Fibroblast of gingiva (primary cell): ENCODE data around the gene LAMC3.
"Not testable (repeated sequence)": the region's sequence is repeated elsewhere in the genome, so short reads cannot be mapped to it uniquely, and the experiment has no call there.

Source experiments
- DNase-seq: peaks from one replicate; pipeline ENCODE4 v3.0.0-alpha.2; 2011; ENCODE audit warnings: low read depth

Gene LAMC3

DNA sequence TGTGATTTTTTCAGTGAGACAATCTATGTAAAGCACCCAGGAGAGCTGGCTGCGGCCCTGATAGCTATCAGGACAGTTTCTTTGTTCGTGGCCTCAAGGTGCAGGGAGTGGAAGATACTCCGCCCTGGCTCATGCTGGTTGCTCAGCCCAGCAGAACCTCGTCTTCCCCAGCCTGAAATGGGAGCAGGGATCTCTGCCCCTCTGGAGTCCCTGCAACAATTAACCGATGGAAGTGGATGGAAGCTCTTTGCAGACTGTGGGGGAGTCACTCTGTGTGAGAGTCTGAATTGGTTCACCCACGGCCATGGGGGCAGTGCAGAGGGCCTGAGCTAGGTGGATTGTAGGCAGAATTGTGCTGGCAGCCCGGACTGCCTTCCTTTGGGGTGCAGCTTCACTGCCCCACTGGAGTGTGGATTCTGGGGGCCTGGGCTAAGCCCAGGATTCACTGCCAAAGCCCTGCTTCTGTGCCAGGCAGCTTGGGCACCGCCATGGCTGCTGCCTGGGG, 90.2 kb downstream of the LAMC3 start:
- DNase-seq, result no peak

DNA sequence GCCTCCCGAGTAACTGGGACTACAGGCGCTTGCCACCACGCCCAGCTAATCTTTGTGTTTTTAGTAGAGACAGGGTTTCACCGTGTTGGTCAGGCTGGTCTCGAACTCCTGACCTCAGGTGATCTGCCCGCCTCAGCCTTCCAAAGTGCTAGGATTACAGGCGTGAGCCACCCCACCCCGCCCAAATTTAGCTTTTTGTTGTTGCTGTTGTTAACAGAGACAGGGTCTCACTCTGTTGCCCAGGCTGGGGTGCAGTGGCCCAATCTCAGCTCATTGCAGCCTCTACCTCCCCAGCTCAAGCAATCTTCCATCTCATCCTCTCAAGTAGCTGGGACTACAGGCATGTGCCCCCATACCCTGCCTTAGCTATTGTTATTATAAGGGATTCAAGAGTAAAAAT, 90.9 kb downstream of the LAMC3 start:
- not testable (repeated sequence) for DNase-seq

DNA sequence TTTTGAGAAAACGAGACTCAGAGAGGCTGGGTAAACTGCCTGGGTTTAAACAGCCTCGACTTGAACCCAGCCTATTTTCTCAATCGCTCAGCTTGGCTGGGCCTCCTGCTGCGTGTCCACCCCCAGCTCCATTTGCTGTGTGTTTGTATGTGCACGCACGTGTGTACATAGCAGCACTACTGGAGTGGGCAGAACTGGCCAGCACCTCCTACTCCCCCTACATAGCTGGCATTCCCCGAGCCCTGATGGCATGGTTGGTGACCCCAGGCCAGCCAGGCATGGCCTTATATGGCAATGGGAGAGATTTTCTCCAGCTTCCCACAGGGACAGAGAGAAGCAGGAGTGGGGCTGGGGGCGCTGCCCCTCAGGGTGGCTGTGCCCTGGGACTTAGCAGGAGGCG, 91.5 kb downstream of the LAMC3 start:
- no peak for DNase-seq

DNA sequence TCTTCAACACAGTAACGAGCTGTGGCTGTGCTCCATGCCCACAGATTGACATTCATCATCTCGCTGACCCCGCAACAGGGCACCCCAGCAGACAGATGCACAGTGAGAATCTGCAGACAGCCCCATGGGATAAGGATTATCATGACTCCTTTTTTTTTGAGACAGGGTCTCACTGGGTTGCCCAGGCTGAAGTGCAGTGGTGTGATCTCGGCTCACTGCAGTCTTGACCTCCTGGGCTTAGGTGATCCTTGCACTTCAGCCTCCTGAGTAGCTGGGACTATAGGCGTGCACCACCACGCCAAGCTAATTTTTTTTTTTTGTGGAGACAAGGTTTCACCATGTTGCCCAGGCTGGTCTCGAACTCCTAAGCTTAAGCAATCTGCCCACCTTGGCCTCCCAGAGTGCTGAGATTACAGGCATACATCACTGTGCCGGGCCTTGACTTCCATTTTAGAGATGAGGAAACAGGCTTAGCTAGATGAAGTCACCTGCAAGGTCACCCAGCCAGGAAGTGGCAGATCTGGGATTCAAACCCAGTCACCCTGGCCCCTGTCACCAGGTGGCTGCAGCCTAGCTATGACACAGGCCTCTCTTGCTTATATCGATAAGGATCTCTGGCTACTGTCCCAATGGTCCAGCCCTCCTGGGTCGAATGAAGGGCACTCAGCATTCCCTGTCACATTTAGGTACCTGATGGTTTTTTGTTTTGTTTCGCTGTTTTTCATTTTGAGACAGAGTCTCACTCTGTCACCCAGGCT, 92.4 kb downstream of the LAMC3 start:
- DNase-seq, result no peak

DNA sequence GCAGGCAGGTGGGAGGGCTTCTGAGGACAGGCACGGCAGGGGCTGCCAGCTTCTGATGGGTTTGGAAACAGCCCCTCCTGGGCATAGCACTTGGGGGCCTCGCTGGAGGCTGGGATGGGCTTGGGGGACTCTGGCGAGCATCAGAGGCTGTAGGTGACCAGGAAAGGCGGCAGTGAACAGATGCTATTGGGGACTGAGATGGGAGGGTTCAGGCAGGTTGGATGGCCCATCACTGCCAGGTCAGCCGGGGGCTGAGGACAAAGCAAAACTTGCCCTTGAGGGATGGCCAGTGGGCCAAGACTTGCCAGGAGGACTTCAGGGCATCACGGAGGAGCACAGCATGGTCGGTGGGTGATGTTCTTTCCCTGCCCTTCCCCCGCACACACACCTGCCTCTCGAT, 94.0 kb downstream of the LAMC3 start:
- DNase-seq, result no peak

DNA sequence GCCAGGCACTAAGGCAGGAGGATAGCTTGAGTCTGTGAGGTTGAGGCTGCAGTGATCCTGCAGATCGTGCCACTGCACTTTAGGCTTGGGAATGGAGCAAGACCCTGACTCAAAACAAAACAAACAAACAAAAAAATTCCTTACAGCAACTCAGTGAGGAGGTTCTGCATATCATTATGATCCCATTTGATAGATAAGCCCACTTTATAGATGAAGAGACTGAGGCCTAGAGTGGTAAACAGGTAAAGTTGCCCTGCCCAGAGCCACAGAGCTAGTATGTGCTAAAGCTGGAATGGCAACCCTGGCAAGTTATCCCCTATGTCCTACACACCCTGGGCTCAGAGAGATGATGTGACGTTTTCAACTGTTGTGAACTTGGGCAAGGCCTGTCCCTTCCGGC, 94.6 kb downstream of the LAMC3 start:
- DNase-seq, result no peak

DNA sequence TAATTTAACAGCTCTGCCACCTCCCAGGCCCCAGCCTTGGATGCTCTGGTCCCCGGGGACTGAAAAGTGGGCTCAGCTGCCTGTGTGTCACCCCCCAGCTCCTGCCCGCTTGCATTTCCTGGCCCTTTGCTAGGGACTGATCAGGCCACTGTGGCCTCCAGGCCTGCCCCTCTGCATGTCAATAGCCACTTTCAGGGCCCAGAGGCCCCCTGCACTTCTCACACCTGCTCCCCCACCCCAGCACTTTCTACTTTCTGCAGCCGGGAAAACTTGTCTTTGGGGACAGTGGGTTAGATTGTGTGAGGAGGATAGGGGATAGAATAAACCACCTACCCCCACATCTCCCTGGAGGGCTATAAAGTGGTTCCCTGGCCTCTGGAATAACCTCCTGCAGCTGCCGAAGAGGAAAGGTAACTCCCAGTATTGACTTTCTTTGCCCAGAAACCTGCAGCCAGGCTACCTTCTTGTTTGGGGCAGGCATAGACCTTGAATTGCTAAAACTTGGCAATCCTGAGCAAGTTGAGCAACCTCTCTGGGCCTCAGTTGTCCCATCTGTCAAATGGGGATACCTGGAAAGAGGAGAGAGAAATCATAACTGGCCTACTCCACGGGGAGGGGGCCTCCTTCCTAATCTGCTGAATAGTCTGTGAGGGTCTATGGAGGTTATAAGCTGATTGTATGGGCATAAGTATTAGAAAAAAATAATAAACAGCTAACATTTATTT, 95.2 kb downstream of the LAMC3 start:
- DNase-seq, result no peak

DNA sequence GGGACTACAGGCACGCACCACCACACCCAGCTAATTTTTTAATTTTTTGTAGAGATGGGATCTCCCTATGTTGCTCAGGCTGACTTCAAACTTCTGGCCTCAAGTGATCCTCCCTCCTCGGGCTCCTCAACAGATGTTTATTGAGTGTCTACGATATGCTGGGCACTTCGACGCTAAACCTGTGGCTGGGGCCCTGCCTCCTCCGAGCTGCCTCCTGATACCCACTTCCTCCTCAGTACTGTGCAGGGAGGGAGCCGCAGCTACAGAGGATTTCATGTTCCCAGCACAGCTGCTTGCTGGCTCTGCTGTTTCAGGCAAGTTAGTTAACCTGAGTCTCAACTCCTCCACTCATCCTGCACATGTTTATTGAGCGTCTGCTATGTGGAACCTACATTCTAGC, 97.0 kb downstream of the LAMC3 start:
- no peak for DNase-seq

DNA sequence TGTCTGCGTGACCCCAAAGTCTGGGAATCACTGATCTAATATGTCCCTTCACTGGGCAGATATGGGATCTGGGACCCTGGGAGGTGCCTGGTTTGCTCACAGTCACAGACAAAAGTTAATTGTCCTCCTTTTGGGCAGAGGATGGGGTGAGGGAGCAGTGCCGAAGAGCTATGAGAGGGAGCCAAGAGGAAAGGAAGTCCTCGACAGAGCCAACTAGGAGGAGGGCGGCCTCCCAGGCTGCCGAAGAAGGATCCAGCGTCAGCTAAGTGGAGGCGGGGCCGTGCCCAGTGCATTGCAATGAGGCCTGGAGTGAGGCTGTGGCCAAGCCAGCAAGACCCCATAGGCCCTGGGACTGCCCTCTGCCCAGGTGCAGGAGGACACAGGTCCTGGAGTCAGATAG, 98.8 kb downstream of the LAMC3 start:
- no peak for DNase-seq

DNA sequence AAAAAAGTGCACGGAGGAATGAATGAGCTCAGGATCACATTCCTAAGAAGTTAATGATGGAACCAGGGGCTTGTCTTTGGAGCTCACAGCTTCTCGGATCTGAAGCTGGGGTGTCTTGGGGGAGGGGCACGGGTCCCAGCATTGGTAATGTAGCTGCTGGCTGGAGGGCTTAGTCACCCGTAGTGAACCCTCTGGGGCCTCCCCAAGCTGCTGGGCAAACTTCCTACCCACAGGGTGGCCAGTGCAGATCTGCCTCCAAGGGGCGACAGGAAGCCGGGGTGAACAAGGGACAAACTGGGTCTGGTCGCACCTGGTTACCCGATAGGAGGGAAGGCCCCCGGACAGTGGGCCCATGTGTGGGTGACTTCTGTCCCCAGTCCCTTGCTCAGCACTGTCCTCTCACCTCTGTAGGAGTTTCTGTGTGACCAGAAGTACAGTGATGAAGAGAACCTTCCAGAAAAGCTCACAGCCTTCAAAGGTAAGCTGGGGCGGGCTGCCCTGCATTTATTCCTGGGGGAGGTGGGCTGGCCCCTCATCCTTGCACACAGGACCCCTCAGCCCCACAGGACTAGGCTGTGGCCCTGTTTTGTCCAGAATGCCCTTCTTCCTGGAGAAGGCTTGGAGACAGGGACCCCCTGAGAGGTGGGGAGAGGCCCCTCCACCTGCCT, 102.3 kb downstream of the LAMC3 start:
- DNase-seq, result no peak

DNA sequence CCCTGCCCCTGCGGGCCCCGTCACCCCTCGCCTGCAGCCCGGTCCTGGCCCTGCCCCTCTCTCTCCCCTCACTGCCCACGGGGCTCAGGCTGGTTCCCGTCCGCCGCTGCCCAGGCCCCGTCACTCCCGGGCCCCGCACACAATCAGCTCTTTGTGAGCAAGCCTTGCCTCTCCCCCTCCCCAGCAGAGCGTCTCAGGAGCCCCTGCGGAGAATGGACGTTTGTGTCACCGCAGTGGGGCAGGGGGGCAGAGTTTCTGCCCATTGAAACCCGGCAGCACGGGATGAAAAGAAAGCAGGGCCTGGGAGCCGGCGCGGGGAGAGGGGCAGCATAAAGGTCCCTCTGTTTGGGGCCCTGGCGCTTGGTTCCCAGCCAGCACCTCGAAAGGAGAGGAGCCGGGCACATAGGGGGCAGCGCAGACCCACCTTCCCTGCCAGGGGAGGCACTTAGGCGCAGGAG, 102.9 kb downstream of the LAMC3 start:
- no peak for DNase-seq

DNA sequence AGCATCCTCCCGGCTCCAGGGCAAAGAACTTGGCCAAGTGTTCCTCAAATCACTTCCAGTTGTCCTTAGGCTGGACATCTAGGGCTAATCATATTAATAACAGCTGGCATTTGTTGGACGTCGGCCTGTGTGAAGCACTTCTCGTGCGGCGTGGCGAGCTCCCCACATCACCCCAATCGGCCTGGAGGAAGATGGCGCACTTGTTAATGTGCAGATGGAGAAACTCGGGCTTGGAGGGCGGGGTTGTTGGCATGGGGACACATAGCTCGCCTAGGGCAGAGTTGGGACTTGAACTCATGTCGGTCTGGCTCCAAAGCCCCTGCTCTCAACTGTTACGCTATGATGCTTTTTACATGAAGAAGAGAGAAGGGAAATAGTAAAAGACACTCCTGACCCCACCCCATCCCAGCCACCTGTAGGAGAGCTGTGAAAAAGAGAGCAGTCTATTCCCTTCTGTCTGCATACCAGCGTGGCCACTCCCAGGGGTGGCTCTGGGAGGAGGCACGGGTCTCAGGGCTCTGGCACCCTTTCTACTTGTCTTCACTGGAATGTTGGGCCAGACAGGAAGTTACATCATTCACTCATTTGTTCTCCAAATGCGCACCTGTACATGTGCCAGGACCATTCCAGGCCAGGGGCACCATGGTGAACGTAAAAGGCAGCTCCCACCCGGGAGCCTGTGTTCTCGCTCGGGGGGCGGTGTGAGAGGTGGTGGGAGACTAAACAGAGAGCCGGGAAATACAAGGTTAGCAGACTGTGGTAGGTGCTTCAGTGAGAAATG, 103.6 kb downstream of the LAMC3 start:
- no peak for DNase-seq

DNA sequence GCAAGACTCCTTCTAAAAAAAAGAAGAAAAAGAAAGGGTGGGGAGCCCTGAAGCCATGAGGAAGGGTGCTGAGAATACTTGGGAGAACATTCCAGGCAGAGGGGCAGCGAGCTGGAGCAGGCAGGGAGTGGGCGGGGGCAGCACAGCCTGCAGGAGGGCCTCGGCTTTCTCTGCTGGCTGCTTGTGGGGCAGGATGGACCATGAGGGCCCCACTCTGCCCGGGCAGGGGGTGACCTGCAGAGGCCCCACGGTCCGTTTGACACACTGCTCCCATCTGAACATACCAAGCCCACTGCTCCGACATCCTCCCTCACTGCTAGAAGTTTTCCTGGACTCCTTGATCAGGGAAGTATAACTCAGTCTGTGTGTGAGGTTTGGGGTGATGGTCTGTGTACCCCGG, 104.7 kb downstream of the LAMC3 start:
- DNase-seq, result no peak

DNA sequence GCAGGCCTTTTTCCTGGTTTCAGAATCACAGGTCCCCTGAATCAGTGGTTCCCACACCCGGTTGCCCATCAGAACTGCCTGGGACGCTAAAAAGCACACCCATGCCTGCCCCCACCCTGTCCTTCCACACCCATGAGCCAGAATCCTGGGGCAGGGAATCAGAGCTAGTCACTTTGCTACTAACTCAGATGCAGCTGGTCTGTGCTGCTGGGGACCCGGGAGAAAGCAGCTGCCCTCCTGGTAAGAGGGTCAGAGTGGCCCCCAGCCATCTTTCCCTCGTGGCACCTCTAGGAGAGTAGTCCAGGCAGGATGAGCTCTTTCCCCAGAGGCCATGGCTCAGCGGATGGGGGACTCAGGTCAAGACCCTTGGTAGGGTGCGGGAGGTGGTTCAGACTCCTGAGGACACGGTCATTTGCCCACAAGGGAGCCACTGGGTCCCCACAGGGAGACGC, 105.1 kb downstream of the LAMC3 start:
- DNase-seq, result no peak

DNA sequence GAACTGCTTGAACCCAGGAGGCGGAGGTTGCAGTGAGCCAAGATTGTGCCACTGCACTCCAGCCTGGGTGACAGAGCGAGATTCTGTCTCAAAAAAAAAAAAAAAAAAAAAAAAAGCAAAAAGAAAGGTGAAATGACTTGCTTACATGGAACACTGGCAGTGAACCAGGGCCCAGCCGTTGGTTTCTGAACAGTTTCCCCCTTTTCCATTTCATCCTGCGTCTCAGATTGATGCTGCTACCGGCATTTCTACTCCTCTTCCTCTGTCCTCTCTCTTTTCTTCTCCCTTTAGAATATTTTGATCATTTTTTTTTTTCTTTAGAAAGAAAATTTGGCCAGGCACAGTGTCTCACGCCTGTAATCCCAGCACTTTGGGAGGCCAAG, 106.4 kb downstream of the LAMC3 start:
- not testable (repeated sequence) for DNase-seq

DNA sequence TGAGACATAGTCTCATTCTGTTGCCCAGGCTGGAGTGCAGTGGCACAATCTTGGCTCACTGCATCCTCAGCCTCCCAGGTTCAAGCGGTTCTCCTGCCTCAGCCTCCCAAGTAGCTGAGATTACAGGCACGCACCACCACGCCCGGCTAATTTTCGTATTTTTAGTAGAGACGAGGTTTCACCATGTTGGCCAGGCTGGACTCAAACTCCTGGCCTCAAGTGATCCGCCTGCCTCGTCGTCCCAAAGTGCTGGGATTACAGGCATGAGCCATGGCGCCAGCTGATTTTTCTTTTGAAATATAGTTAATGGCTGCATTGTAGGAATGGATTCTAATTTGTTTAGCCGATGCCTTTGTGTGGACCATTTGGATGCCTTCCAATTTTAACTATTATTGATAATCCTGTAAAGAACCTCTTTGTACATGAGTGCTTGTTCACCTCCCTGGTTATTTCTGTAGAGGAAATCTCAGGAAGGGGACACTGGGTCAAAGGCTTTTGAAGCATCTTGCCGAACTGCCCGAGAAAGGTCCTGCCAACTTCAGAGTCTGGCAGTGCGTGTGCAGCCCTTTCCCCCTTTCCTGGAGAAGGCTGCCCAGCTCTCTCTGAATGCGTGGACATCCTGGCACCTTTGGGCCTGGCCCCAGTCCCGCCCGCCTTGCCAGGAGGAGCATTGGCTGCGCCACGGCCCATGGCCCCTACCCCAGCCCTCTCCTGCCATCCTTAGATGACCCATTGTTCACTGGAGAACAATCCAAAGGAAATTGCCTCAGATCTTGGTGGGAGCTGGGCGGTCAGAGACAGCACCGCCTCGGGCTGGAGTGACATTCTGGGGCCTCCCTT, 107.5 kb downstream of the LAMC3 start:
- no peak for DNase-seq

DNA sequence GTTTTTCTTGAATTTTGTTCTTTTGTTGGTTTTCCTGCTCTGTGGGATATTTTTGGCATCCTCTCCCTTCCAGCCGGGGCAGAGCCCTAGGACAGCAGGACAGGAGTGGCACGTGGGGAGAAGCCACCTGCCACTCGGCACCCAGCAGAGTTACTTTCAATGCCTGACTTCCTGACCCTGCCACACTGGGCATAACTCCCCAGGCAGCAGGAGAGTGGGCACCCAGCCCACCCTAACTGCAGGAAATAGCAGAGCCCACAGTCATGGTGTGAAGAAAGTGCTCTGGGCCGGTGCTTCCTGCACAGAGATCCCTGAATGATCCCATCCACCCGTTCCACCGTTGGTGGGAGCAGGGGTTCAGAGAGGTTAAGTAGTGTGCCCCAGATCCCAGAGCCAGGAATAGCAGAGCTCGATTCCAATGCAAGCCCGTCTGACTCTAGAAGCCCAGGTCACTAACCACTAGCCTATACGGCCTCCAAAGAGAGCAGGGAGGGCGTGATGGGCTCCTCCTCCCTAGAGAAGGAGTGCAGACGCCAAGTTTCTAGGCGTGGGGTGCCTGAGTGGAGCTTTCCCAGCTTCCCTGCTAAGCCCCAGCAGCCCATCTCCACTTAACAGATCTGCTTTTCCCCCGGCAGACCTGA, 108.3 kb downstream of the LAMC3 start:
- DNase-seq, result no peak

DNA sequence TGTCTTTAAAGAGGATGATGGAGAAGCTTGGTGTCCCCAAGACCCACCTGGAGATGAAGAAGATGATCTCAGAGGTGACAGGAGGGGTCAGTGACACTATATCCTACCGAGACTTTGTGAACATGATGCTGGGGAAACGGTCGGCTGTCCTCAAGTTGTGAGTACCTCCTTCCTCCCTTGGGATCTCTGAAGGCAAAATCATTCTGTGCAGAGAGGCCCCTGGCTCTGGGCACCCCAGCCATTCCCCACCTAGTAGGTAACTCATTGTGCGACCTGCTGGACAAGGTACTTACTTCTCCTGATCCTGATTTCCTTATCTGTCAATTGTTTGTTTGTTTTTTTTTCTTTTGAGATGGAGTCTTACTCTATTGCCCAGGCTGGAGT, 108.8 kb downstream of the LAMC3 start:
- no peak for DNase-seq

DNA sequence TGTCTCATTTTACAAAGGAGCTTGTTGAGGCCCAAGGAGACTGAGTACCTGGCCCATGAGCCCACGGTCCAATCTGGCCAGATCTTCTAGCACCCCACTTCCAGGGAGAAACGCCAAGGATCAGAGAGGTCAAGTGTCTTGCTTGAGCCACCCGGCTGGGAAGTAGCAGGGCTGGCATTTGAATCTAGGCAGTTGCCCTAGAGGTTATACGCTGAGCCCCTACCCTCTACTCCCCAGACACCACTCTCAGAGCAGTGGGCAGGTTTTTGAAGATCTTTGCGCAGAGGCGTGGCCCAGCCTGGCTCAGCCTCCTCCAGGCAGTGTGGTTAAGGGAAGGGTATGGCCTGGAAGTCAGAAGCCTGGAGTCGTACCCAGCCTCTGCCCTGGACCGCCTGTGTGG, 110.6 kb downstream of the LAMC3 start:
- DNase-seq, result no peak

DNA sequence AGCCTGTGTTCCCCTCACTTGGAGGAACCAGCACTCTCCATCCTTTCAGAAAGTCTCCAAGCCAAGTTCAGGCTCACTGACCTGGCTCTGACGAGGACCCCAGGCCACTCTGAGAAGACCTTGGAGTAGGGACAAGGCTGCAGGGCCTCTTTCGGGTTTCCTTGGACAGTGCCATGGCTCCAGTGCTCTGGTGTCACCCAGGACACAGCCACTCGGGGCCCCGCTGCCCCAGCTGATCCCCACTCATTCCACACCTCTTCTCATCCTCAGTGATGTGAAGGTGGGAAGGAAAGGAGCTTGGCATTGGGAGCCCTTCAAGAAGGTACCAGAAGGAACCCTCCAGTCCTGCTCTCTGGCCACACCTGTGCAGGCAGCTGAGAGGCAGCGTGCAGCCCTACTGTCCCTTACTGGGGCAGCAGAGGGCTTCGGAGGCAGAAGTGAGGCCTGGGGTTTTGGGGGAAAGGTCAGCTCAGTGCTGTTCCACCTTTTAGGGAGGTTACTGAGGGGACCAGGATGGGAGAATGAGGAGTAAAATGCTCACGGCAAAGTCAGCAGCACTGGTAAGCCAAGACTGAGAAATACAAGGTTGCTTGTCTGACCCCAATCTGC, 111.8 kb downstream of the LAMC3 start:
- no peak for DNase-seq
